HG02840 (cell line): ENCODE results near the gene BCL11B.

Source experiments
- ATAC-seq: cut with Tn5 transposase; IDR thresholded peaks from one replicate; pipeline ENCODE4 v1.9.1; 2021; ENCODE audit warnings: mild to moderate bottlenecking, moderate library complexity, moderate number of reproducible peaks; ENCODE audit not compliant: unreplicated experiment, low FRiP score

BCL11B gene

DNA sequence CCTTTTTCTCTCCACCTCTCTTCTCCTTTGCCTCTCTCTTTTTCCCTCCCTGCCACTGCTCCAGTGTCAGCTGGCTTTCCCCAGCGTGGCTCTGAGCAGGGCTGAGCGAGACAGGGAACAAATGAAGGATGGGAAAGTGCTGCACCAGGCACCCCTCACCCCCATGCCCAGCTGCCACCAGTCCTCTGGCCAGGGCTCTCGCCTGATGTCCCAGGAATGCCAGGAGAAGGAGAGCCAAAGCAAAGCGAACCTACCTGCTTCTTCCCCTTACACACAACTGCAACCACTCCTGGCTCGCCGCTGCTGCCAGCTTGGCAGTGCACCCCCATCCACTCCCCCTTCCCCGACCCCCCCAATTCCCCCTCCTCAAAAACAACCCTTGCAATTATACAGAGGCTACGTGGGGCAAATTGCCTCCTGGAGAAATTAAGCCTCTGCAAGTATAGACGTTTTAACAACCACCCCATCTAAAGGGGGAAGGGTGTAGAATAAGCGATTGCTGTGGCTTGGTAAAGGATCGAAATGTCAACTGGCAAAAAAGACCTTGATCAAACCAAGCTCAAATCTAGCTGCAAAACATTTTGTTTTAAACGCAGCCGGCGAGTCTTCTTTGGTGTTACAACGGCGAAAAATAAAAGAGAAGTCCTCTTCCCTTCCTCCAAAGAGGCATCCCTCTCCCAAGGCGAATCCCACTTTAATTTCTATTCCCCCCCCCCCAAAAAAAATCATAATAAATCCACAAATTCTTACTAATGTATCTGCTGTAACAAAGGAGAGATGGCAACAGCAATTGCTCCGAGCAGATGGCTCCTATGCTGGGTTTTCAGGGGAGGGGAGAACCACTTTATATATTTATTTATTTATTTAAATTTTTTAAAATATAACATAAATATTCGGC lies 2.9 kb downstream of the BCL11B start:
- no peak for ATAC-seq

DNA sequence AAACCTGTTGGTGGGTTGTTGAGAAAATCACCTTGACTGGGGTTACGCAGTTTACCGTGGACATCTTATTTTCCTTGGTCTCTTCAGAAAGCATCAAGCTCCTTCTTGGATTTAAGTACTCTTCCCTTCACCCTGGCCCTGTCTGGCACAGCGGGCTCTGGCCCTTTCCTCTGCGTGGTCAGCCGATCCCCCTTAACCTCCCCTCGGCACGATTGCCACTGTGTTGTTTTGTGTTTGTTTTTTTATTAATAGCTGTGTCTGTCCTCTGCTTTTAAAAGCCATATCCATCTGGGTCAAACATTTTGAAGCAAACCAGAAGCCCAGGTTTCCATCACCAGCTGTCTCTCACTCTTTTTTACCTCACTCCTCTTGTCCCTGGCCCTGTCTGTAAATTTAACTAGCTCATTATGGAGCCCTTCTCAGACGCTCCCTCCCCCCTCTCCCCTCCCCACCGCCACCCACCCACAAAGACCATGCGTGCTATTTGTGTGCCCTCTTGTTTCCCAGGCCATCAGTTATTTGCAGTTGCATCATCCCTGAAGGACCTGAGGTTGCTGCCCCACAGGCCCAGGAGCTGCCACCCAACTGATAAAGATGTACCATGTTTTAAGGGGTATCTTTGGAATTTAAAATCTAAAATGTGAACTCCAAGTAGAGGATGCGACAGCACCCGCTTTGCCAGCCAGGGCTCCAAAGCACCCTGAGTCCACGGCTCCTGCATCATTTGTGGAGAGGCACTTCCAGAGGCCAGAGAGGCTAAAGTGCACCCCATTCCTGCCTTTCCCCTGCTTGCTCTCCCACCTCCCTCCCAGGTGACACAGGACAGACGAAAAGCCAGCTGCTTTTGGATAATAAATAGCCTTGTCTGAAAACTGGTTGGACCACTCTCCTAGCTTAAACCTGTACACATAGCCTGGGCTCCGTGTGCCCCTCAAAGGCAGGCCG lies 3.9 kb downstream of the BCL11B start:
- ATAC-seq = no peak

GRCh38 chr14:99267381-99267780 lies 4.6 kb downstream of the BCL11B start:
- ATAC-seq = no peak

DNA sequence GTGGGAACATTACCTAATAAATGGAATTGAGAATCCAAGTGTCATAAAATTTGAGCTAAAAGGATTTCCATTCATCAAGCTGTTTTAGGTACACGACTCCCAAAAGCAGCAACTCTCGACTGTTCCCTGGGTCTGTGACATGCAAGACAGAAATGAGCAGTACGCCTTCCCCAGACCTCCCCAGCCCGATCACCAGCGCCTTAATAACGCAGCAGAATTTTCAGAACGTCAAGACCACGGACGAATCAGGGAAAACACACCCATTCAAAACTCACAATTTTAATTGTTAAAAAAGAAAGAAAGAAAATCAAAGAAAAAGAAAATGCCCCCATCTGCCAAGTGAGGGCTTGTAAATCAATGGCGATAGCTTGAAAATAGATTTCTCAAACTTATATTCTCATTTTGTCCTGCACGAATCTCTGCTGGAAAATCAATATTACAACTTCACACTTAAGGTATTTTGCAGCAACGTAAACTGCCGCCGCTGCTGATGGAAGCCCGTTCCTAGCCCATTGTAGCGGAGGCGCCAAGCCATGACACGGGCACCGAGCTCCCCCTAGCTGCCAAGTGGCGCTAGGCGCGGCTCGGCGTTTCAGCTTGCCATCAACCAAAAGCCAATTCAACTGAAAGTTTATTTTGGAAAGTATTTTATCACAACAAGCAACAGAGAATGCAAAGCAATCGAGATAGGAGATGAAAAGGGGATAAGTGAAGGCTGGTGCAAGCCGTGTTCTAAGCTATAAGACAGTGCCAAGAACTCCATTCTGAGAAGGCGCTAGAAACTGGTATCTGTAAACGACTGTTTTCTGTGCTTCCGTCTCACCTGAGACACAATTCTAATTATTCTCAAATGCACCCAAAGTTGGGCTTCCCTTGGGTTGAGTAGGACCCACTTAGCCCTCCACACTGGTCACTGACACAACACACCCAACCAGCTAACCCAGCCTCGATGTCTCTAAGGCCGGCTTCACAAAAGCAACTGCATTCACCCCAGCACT lies 5.5 kb downstream of the BCL11B start:
- no peak for ATAC-seq

DNA sequence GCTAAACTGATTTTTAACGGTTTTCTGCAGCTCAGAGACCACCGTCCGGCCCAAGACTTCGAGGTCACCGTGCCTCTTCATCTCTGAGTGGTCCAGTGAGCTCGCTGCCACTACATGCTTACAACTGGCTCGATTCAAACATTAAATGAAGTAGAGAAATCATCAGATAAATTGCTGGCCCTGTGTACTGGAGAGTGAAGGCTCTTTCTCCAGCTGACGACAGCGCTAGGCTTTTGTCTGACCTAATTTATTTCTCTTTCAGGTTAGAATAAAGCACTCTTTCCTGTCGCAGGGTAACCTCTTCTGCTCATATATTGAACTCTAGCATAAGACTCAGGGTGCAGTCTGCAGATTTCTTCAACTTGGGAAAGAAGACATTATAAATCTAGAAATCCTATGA lies 6.4 kb downstream of the BCL11B start:
- ATAC-seq = no peak

DNA sequence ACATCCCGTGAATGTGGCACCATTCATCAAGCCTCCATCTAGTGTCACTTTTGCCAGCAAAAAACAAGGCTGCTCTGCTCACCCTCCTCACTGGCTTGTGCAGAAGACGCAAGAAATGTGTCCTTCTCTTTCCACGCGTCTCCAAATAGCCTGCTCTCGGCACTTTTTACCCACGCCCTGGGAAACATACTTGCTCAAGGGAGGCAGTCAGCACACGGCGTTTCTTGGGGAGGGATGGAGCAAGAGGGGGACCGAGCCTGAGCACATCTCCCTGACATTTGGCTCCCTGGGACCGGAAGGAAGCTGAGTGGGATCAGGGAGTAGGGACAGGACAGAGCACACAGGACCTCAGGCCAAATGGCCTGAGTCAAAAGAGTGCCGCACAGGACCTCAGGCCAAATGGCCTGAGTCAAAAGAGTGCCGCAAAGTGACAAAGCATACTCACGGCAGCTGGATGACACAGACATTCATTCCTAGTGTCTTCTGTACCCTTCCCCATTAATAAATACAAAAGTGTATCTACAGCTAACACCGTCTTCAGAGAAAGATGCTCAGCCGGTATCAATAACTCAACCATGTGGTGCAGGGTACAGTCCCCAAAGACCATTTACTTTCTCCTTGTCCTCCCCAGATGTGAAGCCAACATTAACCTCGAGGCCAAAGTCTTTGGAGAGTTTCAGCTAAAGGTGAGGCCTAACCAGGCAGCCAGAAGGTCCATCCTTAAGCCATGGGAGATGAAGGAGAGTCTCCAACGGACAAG lies 7.1 kb downstream of the BCL11B start:
- no peak for ATAC-seq

DNA sequence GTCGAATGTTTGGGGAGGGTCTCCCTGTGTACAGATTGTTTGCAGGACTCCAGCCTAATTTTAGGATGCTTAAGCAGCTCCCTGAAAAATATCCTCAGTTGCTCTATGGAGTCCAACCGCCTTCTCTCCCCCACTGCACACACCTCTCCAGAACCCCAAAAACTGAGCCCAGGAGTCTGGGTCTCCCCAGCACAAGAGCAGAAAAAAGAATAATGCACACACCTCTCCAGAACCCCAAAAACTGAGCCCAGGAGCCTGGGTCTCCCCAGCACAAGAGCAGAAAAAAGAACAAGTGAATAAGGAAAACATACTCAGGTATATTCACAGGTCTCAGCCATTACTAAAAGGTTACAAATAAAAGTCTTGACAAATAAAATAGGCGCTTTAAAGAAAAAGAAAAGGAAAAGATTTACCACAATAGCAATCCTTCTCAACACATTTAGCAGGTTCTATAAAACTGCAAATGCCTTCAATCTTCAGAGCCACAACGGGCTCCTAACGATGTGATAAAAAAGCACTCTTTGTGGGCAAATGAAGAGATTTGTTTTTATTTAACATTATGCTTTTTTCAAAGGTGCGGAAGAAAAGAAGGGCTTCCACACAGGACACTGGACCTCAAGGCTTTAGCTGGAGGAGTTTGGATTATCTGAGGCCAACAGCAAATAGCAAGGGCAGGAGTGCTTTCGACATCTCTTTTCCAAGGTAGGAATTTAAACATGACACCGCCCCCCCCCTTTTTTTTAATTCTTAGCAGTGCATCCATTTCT lies 8.2 kb downstream of the BCL11B start:
- no peak for ATAC-seq

DNA sequence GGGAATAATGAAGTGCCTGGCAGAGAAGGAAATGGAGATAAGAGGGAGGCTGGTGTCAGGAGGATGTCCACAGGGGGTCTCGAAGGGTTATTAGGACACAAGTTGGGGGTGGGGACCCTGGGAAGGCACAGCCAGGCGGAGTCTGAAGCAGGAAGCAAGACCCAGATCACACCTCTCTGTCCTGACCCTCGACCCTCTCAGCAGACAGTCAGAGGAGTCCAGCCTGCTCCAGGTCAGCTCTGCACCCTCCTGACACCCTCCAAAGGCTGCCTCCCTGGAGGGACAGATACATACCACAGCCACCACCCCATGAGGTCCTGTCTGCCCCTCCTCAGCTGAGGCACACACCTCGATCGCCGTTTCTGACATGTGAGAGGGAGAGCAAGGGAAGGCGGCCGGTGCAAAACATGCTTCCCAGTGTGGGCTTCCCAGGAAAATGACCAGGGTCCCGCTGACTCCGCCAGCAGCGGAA lies 9.0 kb downstream of the BCL11B start:
- no peak for ATAC-seq

GRCh38 chr14:99261912-99262787 lies 9.8 kb downstream of the BCL11B start:
- ATAC-seq = no peak

GRCh38 chr14:99260587-99261551 lies 11.1 kb downstream of the BCL11B start:
- no peak for ATAC-seq

DNA sequence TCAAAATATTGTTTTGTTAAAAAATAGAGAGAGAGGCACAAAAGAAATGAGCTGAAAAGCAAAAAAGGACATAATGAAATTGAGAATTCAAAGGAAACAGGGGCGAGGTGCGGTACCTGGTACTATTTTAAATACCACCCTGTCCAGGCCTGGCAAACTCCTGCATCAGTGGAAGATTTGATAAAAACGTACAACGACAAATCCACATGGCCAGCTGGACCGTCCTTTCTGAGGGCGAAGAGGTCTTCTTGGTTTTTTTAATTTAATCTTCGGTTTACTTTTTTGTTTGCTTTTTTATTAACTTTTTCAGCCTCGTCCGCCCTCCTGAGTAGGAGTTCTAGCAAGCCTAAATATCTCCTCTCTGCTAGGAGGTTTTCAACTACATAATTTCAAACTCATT lies 11.9 kb downstream of the BCL11B start:
- no peak for ATAC-seq

DNA sequence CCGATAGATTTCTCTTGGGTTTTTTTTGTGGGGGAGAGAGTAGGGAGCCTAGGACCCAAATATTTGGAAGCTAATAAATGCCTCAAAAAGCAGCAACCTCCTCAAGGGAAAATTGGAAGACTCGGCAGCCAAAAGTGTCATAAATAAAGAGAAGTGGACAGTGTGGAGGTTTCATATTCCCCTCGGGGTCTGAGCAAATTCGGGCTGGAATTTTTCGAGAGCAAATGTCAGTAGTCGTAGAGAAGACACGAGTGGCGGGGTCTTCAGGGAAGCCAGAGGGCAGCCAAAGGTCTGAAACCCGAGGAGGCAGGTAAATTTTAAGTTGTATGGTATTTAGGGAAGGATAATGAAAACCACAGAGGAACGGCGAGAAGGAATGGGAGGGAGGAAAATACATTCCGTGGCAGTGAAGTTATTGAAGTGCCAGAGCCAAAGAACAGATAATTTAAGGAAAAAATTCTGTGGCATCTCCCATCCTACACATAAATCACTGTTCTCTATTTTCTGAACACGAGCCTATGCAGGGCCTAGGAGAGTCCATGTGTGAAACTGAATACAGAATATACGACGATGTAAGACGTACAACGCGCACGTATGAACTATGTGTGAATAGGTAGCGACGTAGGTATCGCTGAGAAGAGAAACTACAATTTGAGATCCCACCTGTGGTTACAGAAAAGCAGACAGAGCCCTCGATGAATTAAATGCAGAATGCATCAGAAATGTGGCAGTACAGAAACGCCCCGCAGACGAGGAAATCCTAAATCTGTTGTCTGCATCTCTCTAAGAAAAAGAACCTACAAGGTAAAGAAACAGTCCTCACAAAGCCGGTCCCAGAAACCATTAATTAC lies 12.9 kb downstream of the BCL11B start:
- ATAC-seq = no peak

- ATAC-seq = no peak
Observed at GRCh38 chr14:99258341-99258861, 13.6 kb downstream of the BCL11B start.

- no peak for ATAC-seq
Observed at GRCh38 chr14:99257673-99258221, 14.2 kb downstream of the BCL11B start.

- ATAC-seq = no peak
Observed at GRCh38 chr14:99257122-99257672, 14.8 kb downstream of the BCL11B start.
